ENCODE measurements around the gene ZSWIM4. TPM values are rescaled to one million over a fixed set of nuclear protein-coding genes. Genes with fewer than 3 reads are reported as not detected.

The ZSWIM4 gene
- total and polyA plus RNA-seq, 2 of the 13 experiments (the other 11 are each of a cell fraction or from before 2014, with no cell fraction given) = 0.33 to 0.86 TPM

DNA sequence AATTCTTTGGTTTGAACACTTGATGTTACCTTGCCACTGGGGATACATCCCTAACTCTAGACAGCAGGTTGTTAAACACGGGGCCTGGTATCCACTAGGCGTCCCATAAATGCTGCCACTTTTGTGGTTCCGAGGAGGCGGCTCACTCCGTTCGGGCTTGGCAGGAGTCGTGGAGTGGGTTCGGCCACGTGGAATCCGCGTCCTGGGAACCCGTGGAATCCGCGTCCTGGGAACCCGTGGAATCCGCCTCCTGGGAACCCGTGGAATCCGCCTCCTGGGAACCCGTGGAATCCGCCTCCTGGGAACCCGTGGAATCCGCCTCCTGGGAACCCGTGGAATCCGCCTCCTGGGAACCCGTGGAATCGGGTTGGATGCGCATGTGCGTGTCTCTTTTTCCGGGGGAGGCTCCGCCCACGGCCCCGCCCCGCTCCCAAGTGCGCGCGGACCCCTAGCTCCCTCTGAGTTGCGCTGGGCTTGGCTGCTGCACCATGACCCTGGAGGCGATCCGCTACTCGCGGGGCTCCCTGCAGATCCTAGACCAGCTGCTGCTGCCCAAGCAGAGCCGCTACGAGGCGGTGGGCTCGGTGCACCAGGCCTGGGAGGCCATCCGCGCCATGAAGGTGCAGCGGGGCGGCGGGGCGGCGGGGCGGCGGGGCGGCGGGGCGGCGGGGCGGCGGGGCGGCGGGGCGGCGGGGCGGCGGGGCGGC lies 31.0 kb upstream of the ZSWIM4 start, which contains the start of gene MRI1 (continued):
- TF ChIP-seq, protein P1, sequence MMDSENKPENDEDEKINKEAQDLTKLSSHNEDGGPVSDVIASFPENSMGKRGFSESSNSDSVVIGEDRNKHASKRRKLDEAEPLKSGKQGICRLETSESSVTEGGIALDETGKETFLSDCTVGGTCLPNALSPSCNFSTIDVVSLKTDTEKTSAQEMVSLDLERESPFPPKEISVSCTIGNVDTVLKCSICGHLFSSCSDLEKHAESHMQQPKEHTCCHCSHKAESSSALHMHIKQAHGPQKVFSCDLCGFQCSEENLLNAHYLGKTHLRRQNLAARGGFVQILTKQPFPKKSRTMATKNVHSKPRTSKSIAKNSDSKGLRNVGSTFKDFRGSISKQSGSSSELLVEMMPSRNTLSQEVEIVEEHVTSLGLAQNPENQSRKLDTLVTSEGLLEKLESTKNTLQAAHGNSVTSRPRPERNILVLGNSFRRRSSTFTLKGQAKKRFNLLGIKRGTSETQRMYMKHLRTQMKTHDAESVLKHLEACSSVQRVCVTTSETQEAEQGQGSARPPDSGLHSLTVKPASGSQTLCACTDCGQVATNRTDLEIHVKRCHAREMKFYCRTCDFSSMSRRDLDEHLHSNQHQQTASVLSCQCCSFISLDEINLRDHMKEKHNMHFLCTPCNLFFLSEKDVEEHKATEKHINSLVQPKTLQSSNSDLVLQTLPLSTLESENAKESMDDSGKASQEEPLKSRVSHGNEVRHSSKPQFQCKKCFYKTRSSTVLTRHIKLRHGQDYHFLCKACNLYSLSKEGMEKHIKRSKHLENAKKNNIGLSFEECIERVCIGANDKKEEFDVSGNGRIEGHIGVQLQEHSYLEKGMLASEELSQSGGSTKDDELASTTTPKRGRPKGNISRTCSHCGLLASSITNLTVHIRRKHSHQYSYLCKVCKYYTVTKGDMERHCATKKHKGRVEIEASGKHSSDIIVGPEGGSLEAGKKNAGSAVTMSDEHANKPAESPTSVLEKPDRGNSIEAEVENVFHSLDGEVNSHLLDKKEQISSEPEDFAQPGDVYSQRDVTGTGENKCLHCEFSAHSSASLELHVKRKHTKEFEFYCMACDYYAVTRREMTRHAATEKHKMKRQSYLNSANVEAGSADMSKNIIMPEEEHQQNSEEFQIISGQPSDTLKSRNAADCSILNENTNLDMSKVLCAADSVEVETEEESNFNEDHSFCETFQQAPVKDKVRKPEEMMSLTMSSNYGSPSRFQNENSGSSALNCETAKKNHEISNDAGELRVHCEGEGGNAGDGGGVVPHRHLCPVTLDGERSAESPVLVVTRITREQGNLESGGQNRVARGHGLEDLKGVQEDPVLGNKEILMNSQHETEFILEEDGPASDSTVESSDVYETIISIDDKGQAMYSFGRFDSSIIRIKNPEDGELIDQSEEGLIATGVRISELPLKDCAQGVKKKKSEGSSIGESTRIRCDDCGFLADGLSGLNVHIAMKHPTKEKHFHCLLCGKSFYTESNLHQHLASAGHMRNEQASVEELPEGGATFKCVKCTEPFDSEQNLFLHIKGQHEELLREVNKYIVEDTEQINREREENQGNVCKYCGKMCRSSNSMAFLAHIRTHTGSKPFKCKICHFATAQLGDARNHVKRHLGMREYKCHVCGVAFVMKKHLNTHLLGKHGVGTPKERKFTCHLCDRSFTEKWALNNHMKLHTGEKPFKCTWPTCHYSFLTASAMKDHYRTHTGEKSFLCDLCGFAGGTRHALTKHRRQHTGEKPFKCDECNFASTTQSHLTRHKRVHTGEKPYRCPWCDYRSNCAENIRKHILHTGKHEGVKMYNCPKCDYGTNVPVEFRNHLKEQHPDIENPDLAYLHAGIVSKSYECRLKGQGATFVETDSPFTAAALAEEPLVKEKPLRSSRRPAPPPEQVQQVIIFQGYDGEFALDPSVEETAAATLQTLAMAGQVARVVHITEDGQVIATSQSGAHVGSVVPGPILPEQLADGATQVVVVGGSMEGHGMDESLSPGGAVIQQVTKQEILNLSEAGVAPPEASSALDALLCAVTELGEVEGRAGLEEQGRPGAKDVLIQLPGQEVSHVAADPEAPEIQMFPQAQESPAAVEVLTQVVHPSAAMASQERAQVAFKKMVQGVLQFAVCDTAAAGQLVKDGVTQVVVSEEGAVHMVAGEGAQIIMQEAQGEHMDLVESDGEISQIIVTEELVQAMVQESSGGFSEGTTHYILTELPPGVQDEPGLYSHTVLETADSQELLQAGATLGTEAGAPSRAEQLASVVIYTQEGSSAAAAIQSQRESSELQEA (CRISPR knock-in tag; IDR thresholded peaks at IDR 0.05; ENCODE audit: not compliant biosample characterization) = no peak
- 0 out of 2 replicates have a peak, but pooled peaks have one; percentile 41 for TF ChIP-seq NKX3-1 (CRISPR knock-in tag; IDR thresholded peaks at IDR 0.05)
- peak; percentile 27 for TF ChIP-seq PTBP1 (IDR thresholded peaks at IDR 0.05; ENCODE audit: low read depth, low read length, poor library complexity, severe bottlenecking)
- 0 out of 2 replicates have a peak, but pooled peaks have one; percentile 33 for TF ChIP-seq SALL1 (CRISPR knock-in tag; IDR thresholded peaks at IDR 0.05)
- TF ChIP-seq, protein P2, sequence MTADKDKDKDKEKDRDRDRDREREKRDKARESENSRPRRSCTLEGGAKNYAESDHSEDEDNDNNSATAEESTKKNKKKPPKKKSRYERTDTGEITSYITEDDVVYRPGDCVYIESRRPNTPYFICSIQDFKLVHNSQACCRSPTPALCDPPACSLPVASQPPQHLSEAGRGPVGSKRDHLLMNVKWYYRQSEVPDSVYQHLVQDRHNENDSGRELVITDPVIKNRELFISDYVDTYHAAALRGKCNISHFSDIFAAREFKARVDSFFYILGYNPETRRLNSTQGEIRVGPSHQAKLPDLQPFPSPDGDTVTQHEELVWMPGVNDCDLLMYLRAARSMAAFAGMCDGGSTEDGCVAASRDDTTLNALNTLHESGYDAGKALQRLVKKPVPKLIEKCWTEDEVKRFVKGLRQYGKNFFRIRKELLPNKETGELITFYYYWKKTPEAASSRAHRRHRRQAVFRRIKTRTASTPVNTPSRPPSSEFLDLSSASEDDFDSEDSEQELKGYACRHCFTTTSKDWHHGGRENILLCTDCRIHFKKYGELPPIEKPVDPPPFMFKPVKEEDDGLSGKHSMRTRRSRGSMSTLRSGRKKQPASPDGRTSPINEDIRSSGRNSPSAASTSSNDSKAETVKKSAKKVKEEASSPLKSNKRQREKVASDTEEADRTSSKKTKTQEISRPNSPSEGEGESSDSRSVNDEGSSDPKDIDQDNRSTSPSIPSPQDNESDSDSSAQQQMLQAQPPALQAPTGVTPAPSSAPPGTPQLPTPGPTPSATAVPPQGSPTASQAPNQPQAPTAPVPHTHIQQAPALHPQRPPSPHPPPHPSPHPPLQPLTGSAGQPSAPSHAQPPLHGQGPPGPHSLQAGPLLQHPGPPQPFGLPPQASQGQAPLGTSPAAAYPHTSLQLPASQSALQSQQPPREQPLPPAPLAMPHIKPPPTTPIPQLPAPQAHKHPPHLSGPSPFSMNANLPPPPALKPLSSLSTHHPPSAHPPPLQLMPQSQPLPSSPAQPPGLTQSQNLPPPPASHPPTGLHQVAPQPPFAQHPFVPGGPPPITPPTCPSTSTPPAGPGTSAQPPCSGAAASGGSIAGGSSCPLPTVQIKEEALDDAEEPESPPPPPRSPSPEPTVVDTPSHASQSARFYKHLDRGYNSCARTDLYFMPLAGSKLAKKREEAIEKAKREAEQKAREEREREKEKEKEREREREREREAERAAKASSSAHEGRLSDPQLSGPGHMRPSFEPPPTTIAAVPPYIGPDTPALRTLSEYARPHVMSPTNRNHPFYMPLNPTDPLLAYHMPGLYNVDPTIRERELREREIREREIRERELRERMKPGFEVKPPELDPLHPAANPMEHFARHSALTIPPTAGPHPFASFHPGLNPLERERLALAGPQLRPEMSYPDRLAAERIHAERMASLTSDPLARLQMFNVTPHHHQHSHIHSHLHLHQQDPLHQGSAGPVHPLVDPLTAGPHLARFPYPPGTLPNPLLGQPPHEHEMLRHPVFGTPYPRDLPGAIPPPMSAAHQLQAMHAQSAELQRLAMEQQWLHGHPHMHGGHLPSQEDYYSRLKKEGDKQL (CRISPR knock-in tag; IDR thresholded peaks at IDR 0.05; ENCODE audit: low read depth) = no peak
- 0 out of 2 replicates have a peak, but pooled peaks have one; percentile 17 for TF ChIP-seq ZMYM2 (CRISPR knock-in tag; IDR thresholded peaks at IDR 0.05)
- peak; percentile 87 for TF ChIP-seq ZSCAN29 (CRISPR knock-in tag; conservative IDR thresholded peaks at IDR 0.05)
- 0 out of 2 replicates have a peak, but pooled peaks have one; percentile 20 for TF ChIP-seq MEF2D (CRISPR knock-in tag; IDR thresholded peaks at IDR 0.05)
- peak; percentile 40; the same call in 1 of the 2 replicates for TF ChIP-seq ZNF788 (CRISPR knock-in tag; IDR thresholded peaks at IDR 0.05; ENCODE audit: borderline replicate concordance)
- TF ChIP-seq, protein P3, sequence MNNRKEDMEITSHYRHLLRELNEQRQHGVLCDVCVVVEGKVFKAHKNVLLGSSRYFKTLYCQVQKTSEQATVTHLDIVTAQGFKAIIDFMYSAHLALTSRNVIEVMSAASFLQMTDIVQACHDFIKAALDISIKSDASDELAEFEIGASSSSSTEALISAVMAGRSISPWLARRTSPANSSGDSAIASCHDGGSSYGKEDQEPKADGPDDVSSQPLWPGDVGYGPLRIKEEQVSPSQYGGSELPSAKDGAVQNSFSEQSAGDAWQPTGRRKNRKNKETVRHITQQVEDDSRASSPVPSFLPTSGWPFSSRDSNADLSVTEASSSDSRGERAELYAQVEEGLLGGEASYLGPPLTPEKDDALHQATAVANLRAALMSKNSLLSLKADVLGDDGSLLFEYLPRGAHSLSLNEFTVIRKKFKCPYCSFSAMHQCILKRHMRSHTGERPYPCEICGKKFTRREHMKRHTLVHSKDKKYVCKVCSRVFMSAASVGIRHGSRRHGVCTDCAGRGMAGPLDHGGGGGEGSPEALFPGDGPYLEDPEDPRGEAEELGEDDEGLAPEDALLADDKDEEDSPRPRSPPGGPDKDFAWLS (CRISPR knock-in tag; IDR thresholded peaks at IDR 0.05; ENCODE audit: borderline replicate concordance) = 0 out of 2 replicates have a peak, but pooled peaks have one; percentile 54
- TF ChIP-seq ZNF747 (CRISPR knock-in tag; IDR thresholded peaks at IDR 0.05; ENCODE audit: borderline replicate concordance) = peak; percentile 47; the same call in 1 of the 2 replicates
- no peak for TF ChIP-seq ZNF12 (CRISPR knock-in tag; IDR thresholded peaks at IDR 0.05)
